ENCODE data around the gene GPC6. TPM values are rescaled to one million over a fixed set of nuclear protein-coding genes. Genes with fewer than 3 reads are reported as not detected.

Gene GPC6
- polyA plus RNA-seq, 1 donor (not counting 4 experiments of a cell fraction or from before 2014, with no cell fraction given): 0.42 TPM

DNA sequence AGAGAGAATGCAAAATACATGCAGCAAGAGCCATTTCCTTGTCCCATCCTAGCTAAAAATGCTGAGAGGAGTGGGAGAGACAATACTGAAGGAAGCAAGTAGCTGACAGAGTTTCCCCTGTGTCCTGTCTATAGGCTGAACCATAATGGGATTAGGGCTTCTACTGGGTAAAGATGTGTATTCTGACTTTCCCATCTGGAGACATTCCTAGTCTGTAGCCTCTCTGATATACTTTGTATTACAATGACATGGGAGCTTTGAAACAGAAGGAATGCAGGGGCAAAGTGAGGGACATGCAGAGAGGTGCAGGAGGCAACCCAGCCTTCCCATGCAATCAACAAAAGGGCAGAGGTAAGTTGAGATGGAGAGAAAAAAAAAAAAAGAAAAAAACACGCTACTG is 10.5 kb upstream of the GPC6 start:
- Histone ChIP-seq H3K4me2 (ENCODE audit: control insufficient read depth, extremely low read depth, insufficient read depth, low read depth, low read length) (no peak overlapping the region), H3K9ac (ENCODE audit: control insufficient read depth, extremely low read depth, insufficient read depth, low read length) (no peak overlapping the region), H3K27me3 (ENCODE audit: control insufficient read depth, extremely low read depth, insufficient read depth, low read length) (no peaks in the 10 kb centered on the region), H3K9me1 (ENCODE audit: control insufficient read depth, extremely low read depth, insufficient read depth, low read length) (no peaks in the 10 kb centered on the region), H2AFZ (ENCODE audit: control insufficient read depth, low read length) (no peak overlapping the region), H3K79me2 (ENCODE audit: control insufficient read depth, insufficient read depth, low read length) (no peaks in the 10 kb centered on the region), H3K36me3 (ENCODE audit: control insufficient read depth in 2 of 2, extremely low read depth in 1 of 2, insufficient read depth in 2 of 2, low read length in 2 of 2) (no peaks in the 10 kb centered on the region), H3K27ac (ENCODE audit: control insufficient read depth, insufficient read depth, low read length) (no peak overlapping the region), H4K20me1 (ENCODE audit: control insufficient read depth, extremely low read depth, insufficient read depth, low read length) (no peaks in the 10 kb centered on the region), H3K4me3 (ENCODE audit: control insufficient read depth in 2 of 3, extremely low read depth in 1 of 3, insufficient read depth in 2 of 3, low read depth in 1 of 3, low read length in 3 of 3) (no peak overlapping the region), H3K4me1 (ENCODE audit: control insufficient read depth, extremely low read depth, insufficient read depth, low read length) (peaks cover 3% of the 10 kb centered on the region), H3K9me3 (ENCODE audit: control insufficient read depth, low read depth, low read length) (no peaks in the 10 kb centered on the region)
- no peak for TF ChIP-seq EZH2 (IDR thresholded peaks at IDR 0.05; ENCODE audit: low read length)
- TF ChIP-seq, protein P1, sequence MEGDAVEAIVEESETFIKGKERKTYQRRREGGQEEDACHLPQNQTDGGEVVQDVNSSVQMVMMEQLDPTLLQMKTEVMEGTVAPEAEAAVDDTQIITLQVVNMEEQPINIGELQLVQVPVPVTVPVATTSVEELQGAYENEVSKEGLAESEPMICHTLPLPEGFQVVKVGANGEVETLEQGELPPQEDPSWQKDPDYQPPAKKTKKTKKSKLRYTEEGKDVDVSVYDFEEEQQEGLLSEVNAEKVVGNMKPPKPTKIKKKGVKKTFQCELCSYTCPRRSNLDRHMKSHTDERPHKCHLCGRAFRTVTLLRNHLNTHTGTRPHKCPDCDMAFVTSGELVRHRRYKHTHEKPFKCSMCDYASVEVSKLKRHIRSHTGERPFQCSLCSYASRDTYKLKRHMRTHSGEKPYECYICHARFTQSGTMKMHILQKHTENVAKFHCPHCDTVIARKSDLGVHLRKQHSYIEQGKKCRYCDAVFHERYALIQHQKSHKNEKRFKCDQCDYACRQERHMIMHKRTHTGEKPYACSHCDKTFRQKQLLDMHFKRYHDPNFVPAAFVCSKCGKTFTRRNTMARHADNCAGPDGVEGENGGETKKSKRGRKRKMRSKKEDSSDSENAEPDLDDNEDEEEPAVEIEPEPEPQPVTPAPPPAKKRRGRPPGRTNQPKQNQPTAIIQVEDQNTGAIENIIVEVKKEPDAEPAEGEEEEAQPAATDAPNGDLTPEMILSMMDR (optimal IDR thresholded peaks at IDR 0.05 in 1 of 3, IDR thresholded peaks at IDR 0.05 in 1 of 3, conservative IDR thresholded peaks at IDR 0.05 in 1 of 3; ENCODE audit: extremely low read depth in 1 of 3, insufficient read depth in 2 of 3, low read length in 3 of 3): no peak
- no peak for FAIRE-seq
- DNase-seq (ENCODE audit: low read depth, low spot score): no peak
- dilution Hi-C loops (cut with MboI; ENCODE audit: extremely low pct_ligation_motif_present, low sequenced_read_pairs): no loop called here

DNA sequence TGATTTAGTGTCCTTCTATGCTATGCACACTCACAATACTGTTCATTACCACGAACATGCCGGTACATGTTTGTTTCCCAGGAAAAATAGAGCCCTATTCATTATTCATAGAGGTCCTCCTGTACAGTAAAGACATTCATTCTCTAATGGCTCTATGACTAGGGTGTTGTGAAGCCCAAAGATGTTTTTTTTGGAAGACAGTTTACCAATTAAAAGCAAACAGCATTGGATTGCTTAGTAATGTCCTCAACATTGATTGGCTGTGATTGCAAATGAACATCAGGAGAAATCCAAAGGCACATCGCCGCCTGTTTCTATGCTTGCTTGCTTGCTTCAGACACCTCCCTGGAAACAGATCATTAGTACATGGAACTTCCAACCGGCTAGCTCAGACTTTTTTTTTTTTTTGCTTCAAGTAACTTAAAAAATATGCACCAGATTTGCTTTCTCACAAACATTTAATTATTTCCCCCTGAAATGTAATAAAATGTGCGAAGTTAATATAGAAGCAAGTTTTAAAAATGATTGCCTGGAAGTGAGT is 8.8 kb upstream of the GPC6 start:
- H3K27me3 ChIP-seq (ENCODE audit: control insufficient read depth, extremely low read depth, insufficient read depth, low read length): no peaks in the 10 kb centered on the region
- no peak overlapping the region for H3K27ac ChIP-seq (ENCODE audit: control insufficient read depth, insufficient read depth, low read length)
- no peak overlapping the region for H2AFZ ChIP-seq (ENCODE audit: control insufficient read depth, low read length)
- no peaks in the 10 kb centered on the region for H4K20me1 ChIP-seq (ENCODE audit: control insufficient read depth, extremely low read depth, insufficient read depth, low read length)
- H3K79me2 ChIP-seq (ENCODE audit: control insufficient read depth, insufficient read depth, low read length): no peaks in the 10 kb centered on the region
- H3K4me2 ChIP-seq (ENCODE audit: control insufficient read depth, extremely low read depth, insufficient read depth, low read depth, low read length): peak overlapping the region; percentile 19
- DNase-seq (ENCODE audit: low read depth, low spot score): no peak
- no peaks in the 10 kb centered on the region for H3K9me1 ChIP-seq (ENCODE audit: control insufficient read depth, extremely low read depth, insufficient read depth, low read length)
- no peaks in the 10 kb centered on the region for H3K36me3 ChIP-seq (ENCODE audit: control insufficient read depth in 2 of 2, extremely low read depth in 1 of 2, insufficient read depth in 2 of 2, low read length in 2 of 2)
- H3K9me3 ChIP-seq (ENCODE audit: control insufficient read depth, low read depth, low read length): no peaks in the 10 kb centered on the region
- dilution Hi-C loops (cut with MboI; ENCODE audit: extremely low pct_ligation_motif_present, low sequenced_read_pairs): no loop called here
- H3K9ac ChIP-seq (ENCODE audit: control insufficient read depth, extremely low read depth, insufficient read depth, low read length): no peak overlapping the region
- H3K4me3 ChIP-seq (ENCODE audit: control insufficient read depth in 2 of 3, extremely low read depth in 1 of 3, insufficient read depth in 2 of 3, low read depth in 1 of 3, low read length in 3 of 3): no peak overlapping the region
- peaks cover 3% of the 10 kb centered on the region for H3K4me1 ChIP-seq (ENCODE audit: control insufficient read depth, extremely low read depth, insufficient read depth, low read length)
- FAIRE-seq: peak; percentile 84
- TF ChIP-seq, protein P1 (optimal IDR thresholded peaks at IDR 0.05 in 1 of 3, IDR thresholded peaks at IDR 0.05 in 1 of 3, conservative IDR thresholded peaks at IDR 0.05 in 1 of 3; ENCODE audit: extremely low read depth in 1 of 3, insufficient read depth in 2 of 3, low read length in 3 of 3): no peak
- no peak for TF ChIP-seq EZH2 (IDR thresholded peaks at IDR 0.05; ENCODE audit: low read length)

Data from keratinocyte (primary cell).